Heart left ventricle (tissue), 13 donors: ENCODE results near the gene ALG10B.
"Not testable (repeated sequence)": the region's sequence is repeated elsewhere in the genome, so short reads cannot be mapped to it uniquely, and the experiment has no call there.

Experiments used
- CTCF ChIP-seq, 12 donors: fragments of 200-600 bp; sonication (generic) in 4 of 12; IDR thresholded peaks; one replicate each; pipeline versions ENCODE4 v1.5.0 to v1.8.0; 2018 to 2022; ENCODE audit warnings: antibody characterized with exemption in 12 of 12, mild to moderate bottlenecking in 5 of 12
- POLR2A ChIP-seq, 2 donors: fragments of 450-650 bp; IDR thresholded peaks; one replicate each; pipeline ENCODE4 v1.6.1; 2017; ENCODE audit warnings: antibody characterized with exemption in 2 of 2, mild to moderate bottlenecking in 2 of 2, moderate library complexity in 2 of 2
- donor health status: ischemic (EF 13 %, LVEDD 7.1; RV severe dilation, severe dysfunction).
- donor health status: DM: no; HTN: yes; CAD: no.
- donor health status: DM: no; HTN: no; CAD: no.
- donor health status: ischemic (EF 25% LVEDD 6.9; RV normal size, moderate dysfunction).
- donor health status: ischemic (EF 25% LVEDD 5.7; RV mildly dilated, moderate dysfunction).
- donor health status: ischemic (EF 35%, LVEDD 5.7; RV mildly dilated, moderate dysfunction).
- donor health status: nonischemic (EF 11% LVEDD 7.7; RV severe dilation, severe dysfunction).
- donor health status: DM: yes; HTN: yes; CAD: no.
- donor health status: PGD.
- donor health status: ischemic (EF 29% LVEDD 5.4; RV normal size, mild dysfunction).
- donor health status: nonischemic (EF 23%, LVEDD 6.1; RV moderate dilation, normal function).

- TF ChIP-seq CTCF, POLR2A (IDR thresholded peaks at IDR 0.05): not testable (repeated sequence)
These were observed 34.6 kb downstream of the ALG10B start for GRCh38 chr12:38351175-38351508.
